GM12878 (cell line): Measurements from ENCODE around the gene WSCD2. TPM values are rescaled to one million over a fixed set of nuclear protein-coding genes. Genes with fewer than 3 reads are reported as not detected.

ENCODE experiments used
- ATAC-seq: fragments of 200-7000 bp; cut with Tn5 transposase; 3 replicates; pipeline ENCODE4 v1.9.1; 2020; ENCODE audit warnings: mild to moderate bottlenecking, moderate library complexity
- BruUV-seq: library from RNA; stranded (reverse); fragments of 400-500 nt; replicated peaks from 2 replicates; lab custom pipeline; 2021; lab: Mats Ljungman, UMichigan
- CTCF ChIA-PET: fragments of 300-600 bp; sonication (Branson Sonifier 250); formaldehyde crosslinking; extraction: SDS; loops from one replicate; lab custom pipeline; 2021; ENCODE audit warnings: inconsistent platforms; lab: Yijun Ruan, JAX
- POLR2A ChIA-PET: fragments of 350-600 bp; formaldehyde crosslinking; extraction: SDS; loops from one replicate; lab custom pipeline; 2021; ENCODE audit warnings: inconsistent platforms; lab: Charles Lee
- RAD21 ChIA-PET: fragments of 300-600 bp; sonication (Branson Sonifier 250); formaldehyde crosslinking; loops from one replicate; lab custom pipeline; 2023; ENCODE audit warnings: antibody characterized with exemption; ENCODE audit not compliant: unreplicated experiment; lab: Charles Lee
- SMC1A ChIA-PET: fragments of 300-600 bp; sonication (Branson Sonifier 250); formaldehyde crosslinking; loops from one replicate; lab custom pipeline; 2023; ENCODE audit not compliant: unreplicated experiment, uncharacterized antibody; lab: Charles Lee
- DNase-seq: peaks from one replicate; pipeline ENCODE4 v3.0.0-alpha.2; 2011; ENCODE audit warnings: low read depth, low spot score
- FAIRE-seq: peaks from 3 replicates; lab custom pipeline; 2011; peaks lifted over from hg19 to GRCh38; lab: Jason Lieb, UNC
- H2AFZ ChIP-seq: 2 replicates; pipeline ENCODE4 v1.6.0; 2011; ENCODE audit warnings: low read depth, low read length, control low read depth; ENCODE audit not compliant: control insufficient read depth
- H3K27ac ChIP-seq: 2 replicates; pipeline ENCODE4 v1.5.1; 2011; ENCODE audit warnings: control low read depth; ENCODE audit not compliant: control insufficient read depth, insufficient read depth
- H3K27me3 ChIP-seq, 2 experiments: replicated peaks in 1 of 2; 2 replicates each; pipeline versions ENCODE4 v1.6.0 to v1.6.1; 2011; ENCODE audit warnings: low read length in 1 of 2; ENCODE audit not compliant: control insufficient read depth in 2 of 2, insufficient read depth in 2 of 2
- H3K36me3 ChIP-seq, 2 experiments: 2 replicates each; pipeline ENCODE4 v1.5.1; 2011; ENCODE audit warnings: low read length in 1 of 2; ENCODE audit not compliant: control insufficient read depth in 2 of 2, insufficient read depth in 2 of 2
- H3K4me1 ChIP-seq: 2 replicates; pipeline ENCODE4 v1.6.1; 2011; ENCODE audit warnings: mild to moderate bottlenecking, low read length, moderate library complexity, mixed read lengths; ENCODE audit not compliant: control insufficient read depth, insufficient read depth
- H3K4me2 ChIP-seq: 2 replicates; pipeline ENCODE4 v1.6.0; 2011; ENCODE audit warnings: control low read depth; ENCODE audit not compliant: control insufficient read depth, insufficient read depth
- H3K4me3 ChIP-seq: fragments of 200-600 bp; sonication (generic); 2 replicates; pipeline ENCODE4 v1.5.1; 2016
- H3K79me2 ChIP-seq: 2 replicates; pipeline ENCODE4 v1.6.0; 2011; ENCODE audit warnings: low read length; ENCODE audit not compliant: control insufficient read depth, insufficient read depth
- H3K9ac ChIP-seq: 2 replicates; pipeline ENCODE4 v1.8.0; 2011; ENCODE audit warnings: low read length, control low read depth, mixed read lengths; ENCODE audit not compliant: control insufficient read depth, insufficient read depth
- H3K9me3 ChIP-seq: replicated peaks from 3 replicates; pipeline ENCODE4 v1.5.1; 2011; ENCODE audit warnings: mild to moderate bottlenecking, low read length; ENCODE audit not compliant: control insufficient read depth, insufficient read depth
- H4K20me1 ChIP-seq: 2 replicates; pipeline ENCODE4 v1.6.0; 2011; ENCODE audit not compliant: control insufficient read depth, insufficient read depth
- BMI1 ChIP-seq: fragments of 450-650 bp; IDR thresholded peaks from 2 replicates; pipeline ENCODE4 v1.6.1; 2016; ENCODE audit warnings: mild to moderate bottlenecking, moderate library complexity, borderline replicate concordance
- ESRRA ChIP-seq: IDR thresholded peaks from 2 replicates; pipeline ENCODE4 v1.6.1; 2012; ENCODE audit warnings: mild to moderate bottlenecking, low read length, improper control_type of control experiment
- KLF5 ChIP-seq: fragments of 450-650 bp; IDR thresholded peaks from 2 replicates; pipeline ENCODE4 v1.6.1; 2014; ENCODE audit warnings: mild to moderate bottlenecking; ENCODE audit not compliant: partially characterized antibody
- LARP7 ChIP-seq: fragments of 450-650 bp; IDR thresholded peaks from 2 replicates; pipeline ENCODE4 v1.6.1; 2017; ENCODE audit warnings: mild to moderate bottlenecking
- MYC ChIP-seq: IDR thresholded peaks from 2 replicates; pipeline ENCODE4 v1.6.1; 2011; ENCODE audit warnings: mild to moderate bottlenecking, low read length, moderate library complexity, inconsistent platforms; ENCODE audit not compliant: insufficient read depth, insufficient replicate concordance, insufficient read length, severe bottlenecking
- PML ChIP-seq: IDR thresholded peaks from 2 replicates; pipeline ENCODE4 v1.6.1; 2012; ENCODE audit warnings: low read length, inconsistent platforms
- RFX5 ChIP-seq: IDR thresholded peaks from 2 replicates; pipeline ENCODE4 v1.6.1; 2011; ENCODE audit warnings: low read depth, low read length, improper control_type of control experiment
- SMAD1 ChIP-seq: fragments of 450-650 bp; IDR thresholded peaks from 2 replicates; pipeline ENCODE4 v1.6.1; 2018; ENCODE audit warnings: mild to moderate bottlenecking, low read depth; ENCODE audit not compliant: partially characterized antibody
- SPI1 ChIP-seq: IDR thresholded peaks from 2 replicates; pipeline ENCODE4 v1.6.1; 2011; ENCODE audit warnings: low read depth, mild to moderate bottlenecking, low read length, moderate library complexity, borderline replicate concordance; ENCODE audit not compliant: insufficient read depth
- SREBF1 ChIP-seq: IDR thresholded peaks from 2 replicates; pipeline ENCODE4 v1.6.1; 2012; ENCODE audit warnings: mild to moderate bottlenecking, low read length
- USF2 ChIP-seq: IDR thresholded peaks from 2 replicates; pipeline ENCODE4 v1.6.1; 2011; ENCODE audit warnings: low read depth, low read length, improper control_type of control experiment, borderline replicate concordance
- ZSCAN29 ChIP-seq: fragments of 450-650 bp; IDR thresholded peaks from 2 replicates; pipeline ENCODE4 v1.6.1; 2017; ENCODE audit warnings: mild to moderate bottlenecking, moderate library complexity
- WGBS: methylation state at CpG from one replicate; pipeline ENCODE4 v1.1.6; 2016; ENCODE audit warnings: low lambda C conversion rate; ENCODE audit not compliant: insufficient replicate concordance, insufficient coverage; ENCODE audit errors: missing lambda C conversion rate; 5-methylcytosine and 5-hydroxymethylcytosine counted together
- in situ Hi-C: fragments of 300-500 bp; cut with MboI; formaldehyde crosslinking; loops from 9 replicates; pipeline ENCODE4 v1.14.3; 2018; ENCODE audit warnings: mixed read lengths
- intact Hi-C: fragments of 100-400 bp; cut with micrococcal nuclease; formaldehyde crosslinking; loops from one replicate; pipeline ENCODE4 v1.14.2; 2022; ENCODE audit not compliant: unreplicated experiment
- polyA plus RNA-seq, 11 experiments: library from polyadenylated mRNA; depleted of rRNA in 4 of 11; unstranded in 6 of 11; stranded (reverse) in 5 of 11; fragments of >200 nt; fragmentation: Nextera tagmentation in 4 of 11; fragmentation: Illumina TruSeq in 1 of 11; extraction: Ambion mirVana in 4 of 11; extraction: Trizol in 1 of 11; gene quantifications; 1 replicate in 1 of 11; 2 replicates in 10 of 11; pipeline versions ENCODE4 v1.2.1 to v1.2.3, GENCODE V29; 2011 to 2016; ENCODE audit warnings: inconsistent platforms in 2 of 11, missing spikeins in 2 of 11, low read depth in 1 of 11
- total RNA-seq, 4 experiments: library from RNA; depleted of rRNA in 3 of 4; stranded (reverse); fragments of >200 nt in 3 of 4; fragmentation: Illumina TruSeq in 1 of 4; extraction: Trizol in 1 of 4; gene quantifications; 2 replicates each; pipeline versions ENCODE4 v1.2.1 to v1.2.3, GENCODE V29; 2013 to 2021

WSCD2 gene
- total and polyA plus RNA-seq, 10 of the 15 experiments (the other 5 are each of a cell fraction or from before 2014, with no cell fraction given): 0.41 TPM; not detected in 9

GRCh38 chr12:108240928-108241327 is 111.8 kb downstream of the WSCD2 start:
- Histone ChIP-seq H3K4me1 (no peaks in the 10 kb centered on the region; the same call in 1 of the 2 replicates), H3K9me3 (no peaks in the 10 kb centered on the region; the same call in 2 of the 3 replicates), H3K4me2 (no peak overlapping the region), H3K4me3 (no peak overlapping the region), H3K79me2 (no peaks in the 10 kb centered on the region), H3K36me3 (no peaks in the 10 kb centered on the region), H2AFZ (no peak overlapping the region), H3K27ac (no peak overlapping the region), H4K20me1 (no peaks in the 10 kb centered on the region), H3K9ac (no peak overlapping the region), H3K27me3 (peaks cover 0 to 3% of the 10 kb centered on the region in 2 experiments; a peak in 2 of 4 replicates)
- no peak for ATAC-seq
- TF ChIP-seq SREBF1 (no peak), SMAD1 (no peak), ESRRA (no peak), BMI1 (no peak), USF2 (no peak), SPI1 (no peak), ZSCAN29 (no peak), LARP7 (no peak), PML (no peak), KLF5 (no peak), MYC (no peak), RFX5 (no peak)
- BruUV-seq: no TSS peak
- no peak for FAIRE-seq
- DNase-seq: no peak
- in situ Hi-C loops: no loop called here
- ChIA-PET POLR2A (no interaction called here), SMC1A (no interaction called here), RAD21 (no interaction called here), CTCF (no interaction called here)
- intact Hi-C loops: no loop called here
- 21% methylated on average over 4 of the region's 4 CpGs for WGBS
